ENCODE measurements around the gene CACNA1B. TPM values are rescaled to one million over a fixed set of nuclear protein-coding genes. Genes with fewer than 3 reads are reported as not detected.

The CACNA1B gene
- total and polyA plus RNA-seq, 2 experiments from 2014 or later, result 0.39 to 0.60 TPM

- Histone ChIP-seq H3K27me3 (no peaks in the 10 kb centered on the region), H3K36me3 (no peaks in the 10 kb centered on the region), H3K4me3 (no peak overlapping the region), H3K9me3 (ENCODE audit: low read depth) (no peaks in the 10 kb centered on the region), H3K27ac (no peak overlapping the region), H3K4me1 (ENCODE audit: low read depth) (no peaks in the 10 kb centered on the region)
- no peak for TF ChIP-seq CTCF (IDR thresholded peaks at IDR 0.05; ENCODE audit: low read depth, low read length)
- DNase-seq (ENCODE audit: low read depth in 1 of 2, low spot score in 1 of 2), result no peak
Observed at GRCh38 chr9:137860361-137860760, 17.2 kb upstream of the CACNA1B start.

- Histone ChIP-seq H3K27ac (no peak overlapping the region), H3K9me3 (ENCODE audit: low read depth) (no peaks in the 10 kb centered on the region), H3K4me1 (ENCODE audit: low read depth) (no peaks in the 10 kb centered on the region), H3K36me3 (no peaks in the 10 kb centered on the region), H3K27me3 (no peaks in the 10 kb centered on the region), H3K4me3 (no peak overlapping the region)
- no peak for TF ChIP-seq CTCF (IDR thresholded peaks at IDR 0.05; ENCODE audit: low read depth, low read length)
- DNase-seq (ENCODE audit: low read depth in 1 of 2, low spot score in 1 of 2), result no peak
Observed at GRCh38 chr9:137865581-137866145, 11.9 kb upstream of the CACNA1B start.

- H3K4me1 ChIP-seq (ENCODE audit: low read depth), result no peaks in the 10 kb centered on the region
- no peak overlapping the region for H3K27ac ChIP-seq
- no peak for TF ChIP-seq CTCF (IDR thresholded peaks at IDR 0.05; ENCODE audit: low read depth, low read length)
- H3K27me3 ChIP-seq, result no peaks in the 10 kb centered on the region
- no peak overlapping the region for H3K4me3 ChIP-seq
- H3K36me3 ChIP-seq, result no peaks in the 10 kb centered on the region
- no peaks in the 10 kb centered on the region for H3K9me3 ChIP-seq (ENCODE audit: low read depth)
- DNase-seq (ENCODE audit: low read depth in 1 of 2, low spot score in 1 of 2), result no peak
Observed at GRCh38 chr9:137866226-137867141, 11.1 kb upstream of the CACNA1B start.

DNA sequence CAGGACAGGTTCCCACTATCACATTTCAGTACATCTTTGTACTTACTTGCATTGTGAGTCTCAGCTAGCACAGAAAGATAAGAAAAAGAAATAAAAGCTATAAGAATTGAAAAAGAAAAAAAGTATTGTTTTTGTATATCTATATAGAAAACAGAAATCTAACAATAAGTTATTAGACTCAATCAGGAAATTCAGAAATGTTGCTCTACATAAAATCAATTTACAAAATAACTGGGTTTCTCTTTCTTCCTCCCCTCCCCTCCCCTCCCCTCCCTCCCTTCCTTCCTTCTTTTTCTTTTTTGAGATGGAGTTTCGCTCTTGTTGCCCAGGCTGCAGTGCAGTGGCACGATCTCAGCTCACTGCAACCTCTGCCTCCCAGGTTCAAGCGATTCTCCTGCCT lies 7.2 kb upstream of the CACNA1B start:
- no peaks in the 10 kb centered on the region for H3K9me3 ChIP-seq (ENCODE audit: low read depth)
- no peak for TF ChIP-seq CTCF (IDR thresholded peaks at IDR 0.05; ENCODE audit: low read depth, low read length)
- H3K4me3 ChIP-seq, result no peak overlapping the region
- H3K36me3 ChIP-seq, result no peaks in the 10 kb centered on the region
- DNase-seq (ENCODE audit: low read depth in 1 of 2, low spot score in 1 of 2), result no peak
- H3K27ac ChIP-seq, result no peak overlapping the region
- peaks cover 10% of the 10 kb centered on the region for H3K27me3 ChIP-seq
- no peaks in the 10 kb centered on the region for H3K4me1 ChIP-seq (ENCODE audit: low read depth)

- peaks cover 28% of the 10 kb centered on the region for H3K27me3 ChIP-seq
- H3K9me3 ChIP-seq (ENCODE audit: low read depth), result no peaks in the 10 kb centered on the region
- H3K4me1 ChIP-seq (ENCODE audit: low read depth), result no peaks in the 10 kb centered on the region
- H3K27ac ChIP-seq, result no peak overlapping the region
- no peaks in the 10 kb centered on the region for H3K36me3 ChIP-seq
- no peak overlapping the region for H3K4me3 ChIP-seq
- DNase-seq (ENCODE audit: low read depth in 1 of 2, low spot score in 1 of 2), result no peak
- TF ChIP-seq CTCF (IDR thresholded peaks at IDR 0.05; ENCODE audit: low read depth, low read length), result no peak
Observed at GRCh38 chr9:137872296-137872695, 5.3 kb upstream of the CACNA1B start.
